Measurements from ENCODE around the gene SLC12A3.
"Not testable (repeated sequence)": the region's sequence is repeated elsewhere in the genome, so short reads cannot be mapped to it uniquely, and the experiment has no call there.

Gene SLC12A3

GRCh38 chr16:56848955-56849689 lies 15.9 kb upstream of the SLC12A3 start:
- DNase-seq: peak; percentile 20

- no peak for DNase-seq
Measured at GRCh38 chr16:56849690-56850680, 15.0 kb upstream of the SLC12A3 start.

GRCh38 chr16:56851671-56852400 lies 13.2 kb upstream of the SLC12A3 start:
- DNase-seq: no peak

- no peak for DNase-seq
Measured at GRCh38 chr16:56852401-56852730, 12.6 kb upstream of the SLC12A3 start.

GRCh38 chr16:56852968-56853367 lies 12.0 kb upstream of the SLC12A3 start:
- DNase-seq: no peak

GRCh38 chr16:56855201-56855600 lies 9.8 kb upstream of the SLC12A3 start:
- DNase-seq: no peak

GRCh38 chr16:56855946-56856345 lies 9.1 kb upstream of the SLC12A3 start:
- DNase-seq: no peak

GRCh38 chr16:56856876-56857447 lies 8.0 kb upstream of the SLC12A3 start:
- no peak for DNase-seq

- DNase-seq: no peak
Measured at GRCh38 chr16:56858374-56858773, 6.6 kb upstream of the SLC12A3 start.

GRCh38 chr16:56859636-56860035 lies 5.4 kb upstream of the SLC12A3 start:
- no peak for DNase-seq

- no peak for DNase-seq
Measured at GRCh38 chr16:56860226-56861020, 4.6 kb upstream of the SLC12A3 start.

- DNase-seq: no peak
Measured at GRCh38 chr16:56861092-56861610, 3.9 kb upstream of the SLC12A3 start.

- no peak for DNase-seq
Measured at GRCh38 chr16:56861756-56862155, 3.3 kb upstream of the SLC12A3 start.

- DNase-seq: no peak
Measured at GRCh38 chr16:56862776-56863175, 2.2 kb upstream of the SLC12A3 start.

GRCh38 chr16:56865394-56866062 lies 521 bp downstream of the SLC12A3 start:
- no peak for DNase-seq

GRCh38 chr16:56866955-56867830 lies 2.2 kb downstream of the SLC12A3 start:
- peak; percentile 33 for DNase-seq

- DNase-seq: no peak
Measured at GRCh38 chr16:56868175-56868574, 3.2 kb downstream of the SLC12A3 start.

- not testable (repeated sequence) for DNase-seq
Measured at GRCh38 chr16:56868766-56869165, 3.8 kb downstream of the SLC12A3 start.

GRCh38 chr16:56869513-56870275 lies 4.7 kb downstream of the SLC12A3 start:
- no peak for DNase-seq
